MM.1S (cell line): ENCODE data around the gene HECTD2.

Experiments
- DNase-seq: peaks from one replicate; pipeline ENCODE4 v3.0.0-alpha.2; 2015
- H2AFZ ChIP-seq: fragments of 300-600 bp; sonication (generic); 2 replicates; pipeline ENCODE4 v1.6.0; 2016; ENCODE audit warnings: antibody characterized with exemption, low read length
- H3F3A ChIP-seq: fragments of 300-600 bp; sonication (generic); 2 replicates; pipeline ENCODE4 v1.6.1; 2016; ENCODE audit warnings: mild to moderate bottlenecking, antibody characterized with exemption, low read length, moderate library complexity, mixed read lengths; ENCODE audit not compliant: insufficient read depth
- H3K27ac ChIP-seq: fragments of 300-600 bp; sonication (generic); 2 replicates; pipeline ENCODE4 v1.5.1; 2016; ENCODE audit warnings: mild to moderate bottlenecking, low read length
- H3K27me3 ChIP-seq: fragments of 300-600 bp; sonication (generic); replicated peaks from 2 replicates; pipeline ENCODE4 v1.6.0; 2016; ENCODE audit warnings: low read length; ENCODE audit not compliant: insufficient read depth
- H3K36me3 ChIP-seq: fragments of 300-600 bp; sonication (generic); replicated peaks from 2 replicates; pipeline ENCODE4 v1.6.1; 2016; ENCODE audit warnings: mild to moderate bottlenecking, low read length, mixed read lengths; ENCODE audit not compliant: insufficient read depth
- H3K4me1 ChIP-seq: fragments of 300-600 bp; sonication (generic); 2 replicates; pipeline ENCODE4 v1.6.1; 2016; ENCODE audit warnings: low read length, mixed read lengths
- H3K4me2 ChIP-seq: fragments of 300-600 bp; sonication (generic); 2 replicates; pipeline ENCODE4 v1.6.0; 2016; ENCODE audit warnings: low read depth, low read length
- H3K4me3 ChIP-seq: fragments of 300-600 bp; sonication (generic); 2 replicates; pipeline ENCODE4 v1.5.1; 2016; ENCODE audit warnings: low read length, mixed read lengths
- H3K79me2 ChIP-seq: fragments of 300-600 bp; sonication (generic); 2 replicates; pipeline ENCODE4 v1.6.1; 2016; ENCODE audit warnings: mixed run types, low read length, mixed read lengths
- H3K9ac ChIP-seq: fragments of 300-600 bp; sonication (generic); 2 replicates; pipeline ENCODE4 v1.6.1; 2016; ENCODE audit warnings: low read length, mixed read lengths
- H3K9me2 ChIP-seq: fragments of 300-600 bp; sonication (generic); replicated peaks from 2 replicates; pipeline ENCODE4 v1.6.1; 2016; ENCODE audit warnings: mild to moderate bottlenecking, low read length, mixed read lengths; ENCODE audit not compliant: insufficient read depth
- H3K9me3 ChIP-seq: fragments of 300-600 bp; sonication (generic); replicated peaks from 2 replicates; pipeline ENCODE4 v1.6.1; 2016; ENCODE audit warnings: mild to moderate bottlenecking, low read length, mixed read lengths; ENCODE audit not compliant: insufficient read depth
- H4K20me1 ChIP-seq: fragments of 300-600 bp; sonication (generic); 2 replicates; pipeline ENCODE4 v1.6.1; 2016; ENCODE audit warnings: mild to moderate bottlenecking, low read length, moderate library complexity, mixed read lengths; ENCODE audit not compliant: insufficient read depth
- EZH2 ChIP-seq: fragments of 300-600 bp; sonication (generic); optimal IDR thresholded peaks from 2 replicates; pipeline ENCODE3; 2017; ENCODE audit warnings: low read depth, mild to moderate bottlenecking, antibody characterized with exemption, low read length, mixed read lengths
- EZH2phosphoT487 ChIP-seq: fragments of 300-600 bp; sonication (generic); IDR thresholded peaks from 2 replicates; pipeline ENCODE4 v1.6.1; 2018; ENCODE audit warnings: antibody characterized with exemption, low read length
- TF ChIP-seq, protein P1 (sequence below): fragments of 300-600 bp; sonication (generic); IDR thresholded peaks from 2 replicates; pipeline ENCODE4 v1.5.1; 2016; ENCODE audit warnings: antibody characterized with exemption, low read length, mixed read lengths

Gene HECTD2

DNA sequence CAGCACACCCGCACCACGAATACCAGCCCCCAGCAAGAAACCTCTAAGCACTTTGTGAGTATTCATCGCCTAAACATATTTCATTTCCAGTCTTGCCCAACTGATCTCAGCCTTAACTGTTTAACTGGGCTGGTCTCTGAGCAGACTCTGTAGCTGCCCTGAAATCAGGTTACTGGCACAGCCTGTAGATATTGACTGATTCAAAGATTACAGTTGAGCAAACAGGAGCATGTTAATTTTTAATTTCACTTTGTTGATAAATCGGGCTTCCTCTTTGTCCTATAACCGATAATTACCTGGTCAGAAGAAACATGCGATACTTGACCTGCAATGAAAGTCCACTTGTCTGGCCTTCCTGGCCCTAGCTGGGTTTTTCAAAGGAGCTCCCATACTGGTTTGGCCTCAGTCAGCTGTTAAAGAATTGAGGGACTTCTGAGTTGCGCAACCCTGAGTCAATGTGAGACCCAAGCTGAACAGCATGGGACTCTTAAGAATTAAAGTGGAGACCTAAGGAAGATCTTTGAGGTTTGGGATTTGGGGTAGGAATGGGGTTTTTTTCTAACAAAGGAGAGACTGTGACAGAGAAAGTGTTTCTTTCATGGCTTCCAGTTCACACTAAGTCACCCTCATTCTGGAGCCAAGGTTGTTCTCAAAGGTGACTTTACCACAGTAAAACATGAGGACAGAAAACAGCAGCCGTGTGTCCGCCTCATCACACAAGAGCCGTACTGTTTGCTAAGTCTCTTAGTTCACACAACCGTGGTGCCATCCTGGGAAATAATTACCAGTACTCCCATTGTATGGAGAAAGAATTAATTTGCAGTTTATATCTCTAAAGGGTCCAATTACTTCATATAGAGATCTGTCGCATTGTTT is 146.8 kb downstream of the HECTD2 start:
- H3K4me2 ChIP-seq = no peak overlapping the region
- H3K4me1 ChIP-seq = no peaks in the 10 kb centered on the region
- no peak overlapping the region for H3K4me3 ChIP-seq
- H3K9me3 ChIP-seq = no peaks in the 10 kb centered on the region
- no peak overlapping the region for H2AFZ ChIP-seq
- no peaks in the 10 kb centered on the region for H4K20me1 ChIP-seq
- no peak for DNase-seq
- no peaks in the 10 kb centered on the region for H3F3A ChIP-seq
- no peak for TF ChIP-seq EZH2phosphoT487
- no peak for TF ChIP-seq EZH2
- TF ChIP-seq, protein P1, sequence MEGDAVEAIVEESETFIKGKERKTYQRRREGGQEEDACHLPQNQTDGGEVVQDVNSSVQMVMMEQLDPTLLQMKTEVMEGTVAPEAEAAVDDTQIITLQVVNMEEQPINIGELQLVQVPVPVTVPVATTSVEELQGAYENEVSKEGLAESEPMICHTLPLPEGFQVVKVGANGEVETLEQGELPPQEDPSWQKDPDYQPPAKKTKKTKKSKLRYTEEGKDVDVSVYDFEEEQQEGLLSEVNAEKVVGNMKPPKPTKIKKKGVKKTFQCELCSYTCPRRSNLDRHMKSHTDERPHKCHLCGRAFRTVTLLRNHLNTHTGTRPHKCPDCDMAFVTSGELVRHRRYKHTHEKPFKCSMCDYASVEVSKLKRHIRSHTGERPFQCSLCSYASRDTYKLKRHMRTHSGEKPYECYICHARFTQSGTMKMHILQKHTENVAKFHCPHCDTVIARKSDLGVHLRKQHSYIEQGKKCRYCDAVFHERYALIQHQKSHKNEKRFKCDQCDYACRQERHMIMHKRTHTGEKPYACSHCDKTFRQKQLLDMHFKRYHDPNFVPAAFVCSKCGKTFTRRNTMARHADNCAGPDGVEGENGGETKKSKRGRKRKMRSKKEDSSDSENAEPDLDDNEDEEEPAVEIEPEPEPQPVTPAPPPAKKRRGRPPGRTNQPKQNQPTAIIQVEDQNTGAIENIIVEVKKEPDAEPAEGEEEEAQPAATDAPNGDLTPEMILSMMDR = no peak
- no peak overlapping the region for H3K27ac ChIP-seq
- no peak overlapping the region for H3K9ac ChIP-seq
- H3K79me2 ChIP-seq = no peaks in the 10 kb centered on the region
- H3K9me2 ChIP-seq = no peaks in the 10 kb centered on the region
- no peaks in the 10 kb centered on the region for H3K36me3 ChIP-seq
- H3K27me3 ChIP-seq = no peaks in the 10 kb centered on the region

DNA sequence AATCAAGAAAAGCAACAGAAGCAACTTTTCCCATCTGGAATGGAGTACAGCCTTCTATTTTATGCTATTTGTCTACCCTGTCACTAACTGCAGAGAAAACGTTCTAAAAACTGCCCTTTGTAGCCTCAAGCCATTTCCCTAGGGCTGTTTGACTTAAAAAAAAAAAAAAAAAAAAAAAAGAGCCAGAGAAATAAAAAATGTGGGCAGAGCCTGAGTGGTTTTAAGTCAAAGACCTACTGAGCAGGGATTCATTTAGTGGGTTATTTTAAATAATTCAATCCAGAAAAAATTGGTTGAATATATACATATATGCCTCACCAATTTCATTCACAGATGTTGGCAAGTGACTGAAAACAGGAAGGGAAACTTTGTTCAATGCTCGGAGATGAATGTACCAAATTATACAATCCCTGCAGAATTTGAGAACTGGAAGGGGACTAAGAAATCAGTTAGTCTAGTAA is 147.5 kb downstream of the HECTD2 start:
- TF ChIP-seq, protein P1 = no peak
- TF ChIP-seq EZH2 (no peak), EZH2phosphoT487 (no peak)

DNA sequence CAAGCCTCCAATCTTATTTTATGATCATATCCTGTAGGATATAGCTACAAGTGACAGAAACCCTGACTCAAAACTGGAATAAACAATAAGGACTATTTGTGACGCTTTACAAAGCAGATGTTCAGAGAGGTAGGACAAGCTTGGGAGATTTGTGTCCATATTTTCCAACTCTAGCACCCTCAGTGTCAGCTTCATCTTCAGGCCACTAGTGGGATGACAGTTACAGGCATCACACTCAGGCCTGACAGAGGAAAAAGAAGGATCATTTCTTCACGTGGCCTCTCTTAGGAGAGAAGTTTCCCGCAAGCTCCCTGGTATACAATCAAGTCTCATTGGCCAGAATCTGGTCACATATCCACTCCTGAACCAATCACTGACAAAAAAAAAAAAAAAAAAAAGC is 148.3 kb downstream of the HECTD2 start:
- Histone ChIP-seq H2AFZ (no peak overlapping the region), H4K20me1 (no peaks in the 10 kb centered on the region), H3K27ac (no peak overlapping the region), H3K4me2 (no peak overlapping the region), H3K9me3 (no peaks in the 10 kb centered on the region), H3K27me3 (no peaks in the 10 kb centered on the region), H3K9ac (no peak overlapping the region), H3K4me1 (no peaks in the 10 kb centered on the region), H3F3A (no peaks in the 10 kb centered on the region), H3K79me2 (no peaks in the 10 kb centered on the region), H3K36me3 (no peaks in the 10 kb centered on the region), H3K9me2 (no peaks in the 10 kb centered on the region), H3K4me3 (no peak overlapping the region)
- DNase-seq = no peak
- no peak for TF ChIP-seq EZH2phosphoT487
- TF ChIP-seq, protein P1 = no peak
- TF ChIP-seq EZH2 = no peak

More for the DNA sequence above, 147.5 kb downstream of the HECTD2 start:
- no peak overlapping the region for H3K4me3 ChIP-seq
- no peak overlapping the region for H3K9ac ChIP-seq
- no peak overlapping the region for H3K4me2 ChIP-seq
- H3K9me2 ChIP-seq = no peaks in the 10 kb centered on the region
- H3K79me2 ChIP-seq = no peaks in the 10 kb centered on the region
- no peak overlapping the region for H3K27ac ChIP-seq
- H3K4me1 ChIP-seq = no peaks in the 10 kb centered on the region
- no peak overlapping the region for H2AFZ ChIP-seq
- DNase-seq = no peak
- H3K9me3 ChIP-seq = no peaks in the 10 kb centered on the region
- H3K27me3 ChIP-seq = no peaks in the 10 kb centered on the region
- H4K20me1 ChIP-seq = no peaks in the 10 kb centered on the region
- H3K36me3 ChIP-seq = no peaks in the 10 kb centered on the region
- H3F3A ChIP-seq = no peaks in the 10 kb centered on the region
